Measurements from ENCODE around the gene ADGRG3.
A peak's percentile ranks its signal among the peaks of the same experiment; 100 is the strongest.

The ADGRG3 gene

GRCh38 chr16:57630931-57631845, 36.9 kb upstream of the ADGRG3 start:
- no peak for DNase-seq

- no peak for DNase-seq
Observed at GRCh38 chr16:57632568-57632967, 35.5 kb upstream of the ADGRG3 start.

- DNase-seq, result no peak
Observed at GRCh38 chr16:57633383-57634064, 34.6 kb upstream of the ADGRG3 start.

- no peak for DNase-seq
Observed at GRCh38 chr16:57634171-57634570, 33.9 kb upstream of the ADGRG3 start.

- no peak for DNase-seq
Observed at GRCh38 chr16:57635266-57636097, 32.6 kb upstream of the ADGRG3 start.

- DNase-seq, result no peak
Observed at GRCh38 chr16:57636184-57636583, 31.9 kb upstream of the ADGRG3 start.

GRCh38 chr16:57637020-57637419, 31.1 kb upstream of the ADGRG3 start:
- no peak for DNase-seq

GRCh38 chr16:57637424-57637823, 30.7 kb upstream of the ADGRG3 start:
- no peak for DNase-seq

- DNase-seq, result no peak
Observed at GRCh38 chr16:57637965-57638364, 30.1 kb upstream of the ADGRG3 start.

- no peak for DNase-seq
Observed at GRCh38 chr16:57638381-57638780, 29.7 kb upstream of the ADGRG3 start.

GRCh38 chr16:57639172-57639887, 28.8 kb upstream of the ADGRG3 start:
- DNase-seq, result no peak

- DNase-seq, result no peak
Observed at GRCh38 chr16:57640185-57640584, 27.9 kb upstream of the ADGRG3 start.

- DNase-seq, result no peak
Observed at GRCh38 chr16:57640612-57641011, 27.5 kb upstream of the ADGRG3 start.

- DNase-seq, result no peak
Observed at GRCh38 chr16:57642160-57643135, 25.7 kb upstream of the ADGRG3 start.

GRCh38 chr16:57643147-57643874, 24.8 kb upstream of the ADGRG3 start:
- peak; percentile 59 for DNase-seq

GRCh38 chr16:57643910-57644309, 24.2 kb upstream of the ADGRG3 start:
- no peak for DNase-seq

GRCh38 chr16:57644383-57645014, 23.6 kb upstream of the ADGRG3 start:
- DNase-seq, result no peak

- DNase-seq, result no peak
Observed at GRCh38 chr16:57645169-57645568, 22.9 kb upstream of the ADGRG3 start.

GRCh38 chr16:57645691-57646387, 22.3 kb upstream of the ADGRG3 start:
- DNase-seq, result no peak
